Measurements from ENCODE around the gene MOCS1. TPM values are rescaled to one million over a fixed set of nuclear protein-coding genes. Genes with fewer than 3 reads are reported as not detected.

MOCS1 gene
- 9.5 TPM for total RNA-seq

GRCh38 chr6:39934131-39934757 is at the start of gene MOCS1:
MOCS1 (minus strand) TSS chr6:39934462; CDS start chr6:39934417, 45 bp downstream.

Other genes with a start within 250 kb of the MOCS1 start
- gene KIF6, start 209.1 kb downstream of the MOCS1 start, total RNA-seq: 6.7 TPM
- gene DAAM2, start 142.1 kb downstream of the MOCS1 start, total RNA-seq: 30.4 TPM